Measurements from ENCODE around the gene RIMBP2. TPM values are rescaled to one million over a fixed set of nuclear protein-coding genes. Genes with fewer than 3 reads are reported as not detected.

RIMBP2 gene
- polyA plus RNA-seq, 1 donor (not counting 4 experiments of a cell fraction or from before 2014, with no cell fraction given) = 0.16 TPM

DNA sequence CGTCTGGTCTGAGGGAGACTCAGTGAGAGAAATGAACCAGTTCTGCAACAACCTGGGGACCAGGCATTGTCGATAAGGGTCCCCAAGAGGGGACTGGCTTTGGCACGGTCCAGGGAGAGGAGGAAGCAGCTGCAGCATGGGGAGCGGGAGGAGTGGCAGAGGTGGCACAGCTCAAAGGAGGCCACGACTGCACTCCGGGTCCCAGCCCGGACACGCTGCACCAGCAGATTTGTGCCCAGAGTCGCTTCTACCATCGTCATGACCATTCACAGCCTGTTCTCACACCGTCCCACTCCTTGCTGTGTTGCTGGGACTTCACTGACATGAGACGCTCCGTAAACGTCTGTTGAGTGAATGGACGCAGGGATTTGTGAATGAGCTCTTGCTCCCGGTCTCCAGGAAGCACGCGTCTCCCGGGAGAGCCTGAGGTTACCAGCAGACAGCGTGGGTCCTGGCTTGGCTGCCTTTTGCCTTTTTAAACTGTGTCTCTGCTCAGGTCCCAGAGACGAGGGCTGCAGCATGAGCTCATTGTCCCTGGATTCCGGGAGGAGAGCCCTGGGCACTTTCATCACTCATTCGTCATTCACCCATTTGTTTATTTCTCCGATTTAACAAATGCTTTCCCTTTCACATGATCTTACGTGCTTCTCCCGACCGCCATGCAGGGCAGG lies 241.4 kb downstream of the RIMBP2 start:
- no peaks in the 10 kb centered on the region for H3K27me3 ChIP-seq (ENCODE audit: control insufficient read depth, extremely low read depth, insufficient read depth, low read length)
- no peaks in the 10 kb centered on the region for H3K79me2 ChIP-seq (ENCODE audit: control insufficient read depth, insufficient read depth, low read length)
- no peak overlapping the region for H3K4me2 ChIP-seq (ENCODE audit: control insufficient read depth, extremely low read depth, insufficient read depth, low read depth, low read length)
- H3K9me1 ChIP-seq (ENCODE audit: control insufficient read depth, extremely low read depth, insufficient read depth, low read length) = no peaks in the 10 kb centered on the region
- TF ChIP-seq EZH2 (IDR thresholded peaks at IDR 0.05; ENCODE audit: low read length) (no peak), CTCF (optimal IDR thresholded peaks at IDR 0.05 in 1 of 3, IDR thresholded peaks at IDR 0.05 in 1 of 3, conservative IDR thresholded peaks at IDR 0.05 in 1 of 3; ENCODE audit: extremely low read depth in 1 of 3, insufficient read depth in 2 of 3, low read length in 3 of 3) (no peak)
- H4K20me1 ChIP-seq (ENCODE audit: control insufficient read depth, extremely low read depth, insufficient read depth, low read length) = no peaks in the 10 kb centered on the region
- DNase-seq (ENCODE audit: low read depth, low spot score) = no peak
- H3K4me3 ChIP-seq (ENCODE audit: control insufficient read depth in 2 of 3, extremely low read depth in 1 of 3, insufficient read depth in 2 of 3, low read depth in 1 of 3, low read length in 3 of 3) = no peak overlapping the region
- H3K9ac ChIP-seq (ENCODE audit: control insufficient read depth, extremely low read depth, insufficient read depth, low read length) = no peak overlapping the region
- H2AFZ ChIP-seq (ENCODE audit: control insufficient read depth, low read length) = no peak overlapping the region
- H3K36me3 ChIP-seq (ENCODE audit: control insufficient read depth in 2 of 2, extremely low read depth in 1 of 2, insufficient read depth in 2 of 2, low read length in 2 of 2) = no peaks in the 10 kb centered on the region
- no peaks in the 10 kb centered on the region for H3K9me3 ChIP-seq (ENCODE audit: control insufficient read depth, low read depth, low read length)
- dilution Hi-C loops (cut with MboI; ENCODE audit: extremely low pct_ligation_motif_present, low sequenced_read_pairs) = no loop called here
- FAIRE-seq = no peak
- no peak overlapping the region for H3K27ac ChIP-seq (ENCODE audit: control insufficient read depth, insufficient read depth, low read length)
- no peaks in the 10 kb centered on the region for H3K4me1 ChIP-seq (ENCODE audit: control insufficient read depth, extremely low read depth, insufficient read depth, low read length)

GRCh38 chr12:130473266-130473665 lies 242.8 kb downstream of the RIMBP2 start:
- peaks cover 2% of the 10 kb centered on the region for H3K9me3 ChIP-seq (ENCODE audit: control insufficient read depth, low read depth, low read length)
- H3K36me3 ChIP-seq (ENCODE audit: control insufficient read depth in 2 of 2, extremely low read depth in 1 of 2, insufficient read depth in 2 of 2, low read length in 2 of 2) = no peaks in the 10 kb centered on the region
- DNase-seq (ENCODE audit: low read depth, low spot score) (no peak), FAIRE-seq (no peak)
- no peak overlapping the region for H3K9ac ChIP-seq (ENCODE audit: control insufficient read depth, extremely low read depth, insufficient read depth, low read length)
- TF ChIP-seq EZH2 (IDR thresholded peaks at IDR 0.05; ENCODE audit: low read length) = no peak
- no peak for TF ChIP-seq CTCF (optimal IDR thresholded peaks at IDR 0.05 in 1 of 3, IDR thresholded peaks at IDR 0.05 in 1 of 3, conservative IDR thresholded peaks at IDR 0.05 in 1 of 3; ENCODE audit: extremely low read depth in 1 of 3, insufficient read depth in 2 of 3, low read length in 3 of 3)
- H3K79me2 ChIP-seq (ENCODE audit: control insufficient read depth, insufficient read depth, low read length) = no peaks in the 10 kb centered on the region
- H3K27ac ChIP-seq (ENCODE audit: control insufficient read depth, insufficient read depth, low read length) = no peak overlapping the region
- no peaks in the 10 kb centered on the region for H3K4me1 ChIP-seq (ENCODE audit: control insufficient read depth, extremely low read depth, insufficient read depth, low read length)
- no peaks in the 10 kb centered on the region for H4K20me1 ChIP-seq (ENCODE audit: control insufficient read depth, extremely low read depth, insufficient read depth, low read length)
- H3K4me2 ChIP-seq (ENCODE audit: control insufficient read depth, extremely low read depth, insufficient read depth, low read depth, low read length) = no peak overlapping the region
- no peak overlapping the region for H3K4me3 ChIP-seq (ENCODE audit: control insufficient read depth in 2 of 3, extremely low read depth in 1 of 3, insufficient read depth in 2 of 3, low read depth in 1 of 3, low read length in 3 of 3)
- no peaks in the 10 kb centered on the region for H3K9me1 ChIP-seq (ENCODE audit: control insufficient read depth, extremely low read depth, insufficient read depth, low read length)
- no peaks in the 10 kb centered on the region for H3K27me3 ChIP-seq (ENCODE audit: control insufficient read depth, extremely low read depth, insufficient read depth, low read length)
- H2AFZ ChIP-seq (ENCODE audit: control insufficient read depth, low read length) = no peak overlapping the region
- dilution Hi-C loops (cut with MboI; ENCODE audit: extremely low pct_ligation_motif_present, low sequenced_read_pairs) = no loop called here
